Measurements from ENCODE around the gene TMEM179.

Gene TMEM179

DNA sequence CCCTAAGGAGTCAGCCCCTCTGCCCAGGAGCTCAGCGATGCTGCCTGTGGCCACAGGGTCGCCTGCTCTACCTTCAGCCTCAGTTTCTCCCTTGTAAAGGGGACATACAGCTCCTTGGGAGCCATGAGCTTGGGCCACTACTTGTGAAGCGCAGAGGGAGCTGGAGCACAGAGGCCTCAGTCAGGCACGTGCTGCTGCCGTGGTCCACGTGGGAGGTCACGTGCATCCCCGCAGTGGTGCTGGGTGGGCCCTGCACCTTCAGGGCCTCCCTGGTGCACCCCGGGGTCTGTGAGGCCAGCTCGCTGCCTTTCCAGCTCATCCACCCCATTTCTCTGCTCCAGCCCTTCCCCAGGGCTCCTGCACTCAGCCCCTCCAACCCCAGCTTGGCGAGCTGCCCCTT lies 36.0 kb downstream of the TMEM179 start:
- DNase-seq (ENCODE audit: low read depth) = no peak

- DNase-seq (ENCODE audit: low read depth) = no peak
Observed at GRCh38 chr14:104567957-104568225, 36.7 kb downstream of the TMEM179 start.

- DNase-seq (ENCODE audit: low read depth) = no peak
Observed at GRCh38 chr14:104567141-104567956, 37.2 kb downstream of the TMEM179 start.

DNA sequence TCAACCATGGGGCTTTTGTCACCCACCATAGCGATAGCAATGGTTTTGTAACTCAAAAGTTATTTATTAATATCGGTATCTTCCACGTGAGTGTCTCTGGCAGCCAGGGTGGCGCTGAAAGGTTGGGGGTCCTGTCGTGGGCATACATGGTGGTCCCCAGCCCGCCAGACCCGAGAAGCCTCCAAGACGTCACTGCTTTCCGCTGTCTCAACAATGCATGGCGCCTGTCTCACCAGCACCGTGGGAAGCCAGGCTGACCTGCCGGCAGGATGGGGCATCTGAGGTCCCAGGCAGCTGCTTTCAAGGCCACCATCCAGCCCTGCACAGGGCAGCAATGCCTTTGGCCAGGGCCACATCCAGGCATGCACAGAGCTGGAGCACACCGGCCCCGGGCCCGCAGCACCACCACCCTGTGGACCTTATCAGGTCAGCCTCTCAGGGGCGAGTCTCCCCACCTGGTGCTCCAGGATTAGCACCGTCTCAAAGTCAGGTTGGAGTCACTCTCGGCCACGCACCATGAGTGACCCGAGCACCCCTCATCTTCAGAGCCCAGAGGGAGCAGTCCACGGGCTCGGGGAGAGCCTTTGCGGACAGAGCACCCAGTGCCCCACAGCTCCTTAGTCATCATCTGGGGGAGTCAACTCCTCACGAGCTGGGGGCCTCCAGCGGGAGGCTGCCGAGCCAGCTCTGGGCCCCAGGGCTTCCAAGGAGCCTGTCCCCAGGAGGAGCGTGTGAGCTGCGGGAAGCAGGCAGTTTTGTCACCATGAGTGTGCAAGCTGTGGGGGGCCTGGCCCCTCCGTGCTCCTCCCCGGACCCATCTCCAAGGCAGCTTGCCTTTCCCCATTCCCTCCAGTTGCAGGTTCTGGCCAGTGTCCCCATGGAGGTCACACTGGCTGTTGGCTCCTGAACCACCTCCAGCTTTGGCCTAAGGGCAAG lies 39.6 kb downstream of the TMEM179 start:
- DNase-seq (ENCODE audit: low read depth) = no peak

DNA sequence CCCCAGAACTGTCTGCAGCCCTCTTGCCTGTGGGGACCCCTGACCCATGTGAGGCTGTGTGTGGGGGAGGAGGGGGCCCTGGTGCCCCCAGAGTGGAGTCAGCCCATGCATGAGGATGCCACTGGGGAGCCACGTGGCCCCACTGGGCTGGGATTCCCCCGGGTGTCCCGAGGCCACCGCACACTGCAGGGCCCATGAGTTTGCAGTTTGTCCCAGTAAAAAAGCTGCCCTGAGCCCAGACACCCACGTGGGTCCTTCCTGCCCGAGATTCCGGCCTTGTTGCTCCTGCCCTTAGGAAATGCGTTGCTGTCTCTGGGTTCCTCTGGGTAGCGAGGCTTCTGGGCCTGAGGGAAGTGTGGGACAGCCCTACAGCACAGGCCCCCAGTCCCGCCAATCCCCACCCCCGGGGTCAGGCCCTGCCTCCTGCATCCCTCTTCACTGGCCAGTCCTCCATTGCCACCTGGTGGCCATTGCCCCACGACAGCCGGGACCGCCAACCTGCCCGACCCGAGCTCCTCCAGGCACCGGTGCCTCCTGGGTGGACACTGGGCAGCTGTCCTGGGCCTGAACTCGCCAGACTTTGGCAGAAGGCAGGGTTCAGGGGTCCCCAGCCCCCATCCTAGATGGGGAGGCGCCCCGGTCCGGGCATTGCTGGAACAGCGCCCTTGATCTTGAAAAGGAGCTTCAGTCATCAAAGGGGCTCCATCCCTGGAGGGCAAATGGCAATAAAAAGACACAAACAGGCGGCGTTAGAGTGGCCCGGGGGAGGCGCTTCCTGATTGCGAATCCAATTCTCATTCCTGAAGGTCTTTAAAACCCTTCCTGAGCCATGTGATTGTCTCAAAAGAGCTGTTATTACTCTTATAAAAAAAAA lies 40.6 kb downstream of the TMEM179 start:
- no peak for DNase-seq (ENCODE audit: low read depth)

GRCh38 chr14:104563191-104563741 lies 41.3 kb downstream of the TMEM179 start:
- DNase-seq (ENCODE audit: low read depth) = no peak

DNA sequence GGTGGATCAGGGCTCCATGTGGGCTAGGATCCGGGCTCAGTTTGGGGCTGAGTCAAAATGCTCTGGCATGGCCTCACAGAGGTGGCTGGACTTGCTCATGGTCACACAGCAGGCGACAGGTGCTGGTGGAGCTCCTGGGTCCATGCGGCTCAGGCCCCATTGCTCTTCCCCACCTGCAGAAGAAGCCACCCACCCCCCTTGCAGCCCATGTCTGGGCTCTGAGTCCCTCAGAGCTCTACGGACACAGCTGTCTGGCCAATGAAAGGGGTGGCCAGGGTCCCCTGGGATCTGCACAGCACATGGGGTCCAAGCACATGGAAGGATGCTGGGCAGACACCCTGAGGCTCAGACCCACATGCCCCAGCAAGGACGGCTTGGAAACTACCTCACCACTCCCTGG lies 42.0 kb downstream of the TMEM179 start:
- no peak for DNase-seq (ENCODE audit: low read depth)

DNA sequence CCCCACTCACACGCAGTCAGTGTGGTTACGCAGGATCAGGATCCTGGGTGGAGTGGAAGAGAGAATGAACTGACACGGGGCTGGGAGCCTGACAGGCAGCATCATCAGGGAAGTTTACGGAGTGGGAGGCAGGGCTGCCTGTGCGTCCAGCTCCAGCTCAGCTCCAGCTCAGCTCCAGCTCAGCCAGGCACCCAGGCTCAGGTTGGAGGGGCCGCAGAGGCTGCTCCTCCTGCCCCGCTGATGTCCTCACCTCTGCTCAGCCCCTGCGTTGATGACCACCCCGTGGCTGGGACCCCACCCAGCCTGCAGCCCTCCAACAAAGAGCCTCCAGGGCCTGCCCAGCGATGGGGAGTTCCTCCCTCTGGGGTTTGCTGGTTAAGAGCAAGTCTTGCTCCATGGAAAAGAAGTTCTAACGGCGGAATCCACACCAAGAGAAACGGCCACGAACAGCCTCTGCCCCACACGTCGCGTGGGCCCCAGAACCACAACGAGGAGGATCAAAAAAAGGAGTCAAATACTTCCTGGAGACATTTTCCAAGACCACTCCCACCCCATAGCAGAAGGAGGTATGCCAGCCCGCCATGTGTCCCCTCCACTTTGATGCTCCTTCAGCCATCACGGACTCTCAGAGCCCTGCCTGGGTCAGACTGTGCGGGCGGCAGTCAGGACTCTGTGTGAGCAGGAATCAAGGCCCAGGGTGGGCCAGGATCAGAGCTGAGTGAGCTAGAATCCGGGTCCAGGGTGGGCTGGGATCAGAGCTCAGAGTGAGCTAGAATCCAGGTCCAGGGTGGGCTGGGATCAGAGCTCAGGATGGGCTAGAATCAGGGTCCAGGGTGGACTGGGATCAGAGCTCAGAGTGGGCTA lies 42.7 kb downstream of the TMEM179 start:
- no peak for DNase-seq (ENCODE audit: low read depth)

DNA sequence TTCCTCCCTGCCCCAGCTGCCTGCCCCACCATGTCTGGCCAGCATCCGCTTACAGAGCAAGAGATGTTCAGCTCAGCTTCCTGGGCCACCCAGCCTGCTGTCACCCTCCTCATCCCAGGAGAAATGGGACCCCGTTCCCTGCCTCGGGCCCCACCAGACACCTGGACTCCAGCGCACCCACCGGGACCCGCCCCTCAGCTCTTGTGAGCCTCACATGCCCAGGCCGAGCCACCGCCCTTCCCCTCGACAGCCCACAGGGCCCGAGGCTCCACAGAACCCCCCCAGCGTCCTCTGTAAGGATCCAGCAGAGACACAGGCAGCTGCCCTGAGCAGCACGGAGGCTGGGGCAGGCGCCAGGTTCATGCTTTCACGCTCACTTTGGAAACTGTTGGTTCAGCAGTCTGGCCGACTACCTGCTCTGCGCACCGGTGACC lies 43.4 kb downstream of the TMEM179 start:
- no peak for DNase-seq (ENCODE audit: low read depth)

DNA sequence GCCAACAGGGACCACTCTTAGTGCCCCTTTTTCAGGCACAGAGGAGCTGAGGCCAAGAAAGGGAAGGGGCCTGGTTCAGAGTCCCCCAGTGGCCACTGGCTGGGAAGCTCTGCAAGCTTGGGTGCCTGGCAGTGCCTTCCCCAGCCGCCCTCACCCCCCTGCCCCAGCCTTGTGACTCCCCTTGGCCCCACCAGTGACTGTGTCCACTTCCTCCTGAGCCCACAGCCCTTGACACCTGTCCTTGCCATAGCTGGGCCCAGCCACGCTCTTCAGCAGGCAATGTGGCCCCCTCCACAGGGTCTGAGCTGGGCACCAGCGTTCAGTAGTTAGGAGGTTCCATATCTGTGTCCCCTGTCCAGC lies 44.0 kb downstream of the TMEM179 start:
- DNase-seq (ENCODE audit: low read depth) = no peak

- DNase-seq (ENCODE audit: low read depth) = no peak
Observed at GRCh38 chr14:104559804-104560585, 44.6 kb downstream of the TMEM179 start.

- no peak for DNase-seq (ENCODE audit: low read depth)
Observed at GRCh38 chr14:104559028-104559803, 45.4 kb downstream of the TMEM179 start.

GRCh38 chr14:104558231-104559027 lies 46.1 kb downstream of the TMEM179 start:
- DNase-seq (ENCODE audit: low read depth) = no peak

DNA sequence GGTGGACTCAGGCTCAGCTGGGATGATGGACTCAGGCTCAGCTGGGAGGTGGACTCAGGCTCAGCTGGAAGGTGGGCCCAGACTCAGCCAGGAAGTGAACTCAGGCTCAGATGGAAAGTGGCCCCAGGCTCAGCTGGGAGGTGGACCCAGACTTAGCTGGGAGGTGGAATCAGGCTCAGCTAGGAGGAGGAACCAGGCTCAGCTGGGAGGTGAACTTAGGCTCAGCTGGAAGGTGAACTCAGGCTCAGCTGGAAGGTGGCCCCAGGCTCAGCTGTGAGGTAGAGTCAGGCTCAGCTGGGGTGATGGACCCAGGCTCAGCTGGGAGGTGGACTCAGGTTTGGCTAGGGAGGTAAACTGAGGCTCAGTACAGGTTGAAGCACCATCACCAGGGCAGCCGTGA lies 46.8 kb downstream of the TMEM179 start:
- DNase-seq (ENCODE audit: low read depth) = no peak

DNA sequence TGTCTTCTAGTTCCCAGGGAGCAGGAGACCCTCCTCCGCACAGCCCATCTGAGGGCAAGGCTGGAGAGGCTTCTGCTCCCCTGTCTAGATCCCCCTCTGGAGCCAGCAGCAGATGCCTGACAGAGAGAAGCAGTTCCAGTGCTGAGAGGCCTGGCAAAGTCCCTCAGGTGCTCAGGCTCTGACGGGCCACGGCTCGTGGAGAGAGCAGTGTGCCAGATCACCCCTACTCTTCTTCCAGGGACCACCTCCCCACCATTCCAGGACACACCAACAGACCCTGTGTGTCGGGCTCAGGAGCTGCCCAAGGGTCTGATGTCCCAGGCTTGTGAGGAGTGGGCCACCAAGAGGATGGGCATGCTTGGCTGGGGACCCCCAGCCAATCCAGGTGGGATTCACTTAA lies 47.5 kb downstream of the TMEM179 start:
- no peak for DNase-seq (ENCODE audit: low read depth)

- DNase-seq (ENCODE audit: low read depth) = no peak
Observed at GRCh38 chr14:104556256-104557021, 48.1 kb downstream of the TMEM179 start.

DNA sequence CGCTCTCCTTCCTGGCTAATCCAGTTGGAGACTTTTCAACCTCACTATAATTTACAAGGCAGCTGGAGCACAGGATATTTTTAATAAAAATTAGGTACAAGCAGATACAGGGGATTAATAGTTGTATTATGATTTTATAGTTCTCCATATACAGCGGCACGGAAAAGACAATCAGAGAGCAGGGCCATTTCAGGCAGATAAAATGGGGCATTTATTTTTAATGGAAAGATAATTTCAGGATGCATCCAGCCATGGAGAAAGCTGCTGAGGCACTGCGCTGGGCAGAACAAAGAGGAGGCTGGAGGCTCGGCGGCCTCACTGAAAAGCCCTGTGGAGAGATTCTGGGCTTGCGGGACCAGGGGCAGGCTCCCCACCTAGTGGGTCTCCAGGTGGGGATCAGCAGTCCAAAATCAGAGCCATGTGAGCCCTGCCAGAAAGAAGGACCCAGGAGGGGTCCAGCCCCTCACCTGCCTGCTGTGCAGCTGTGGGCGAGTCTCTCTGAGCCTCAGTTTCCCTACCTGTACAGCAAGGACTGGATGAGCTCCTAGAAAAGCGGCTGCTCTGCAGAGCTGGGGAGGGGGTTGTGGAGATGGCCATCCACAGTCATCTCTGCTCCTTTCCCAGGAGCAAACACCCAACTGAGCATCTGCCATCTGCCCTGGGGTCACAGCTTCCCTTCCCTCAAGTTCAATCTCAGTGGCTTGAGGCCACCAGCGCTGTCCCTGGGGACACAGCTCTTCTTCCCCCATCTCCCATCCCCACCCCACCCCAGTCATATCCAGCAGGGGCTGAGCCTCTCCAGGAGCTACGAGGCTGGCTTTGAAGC lies 48.9 kb downstream of the TMEM179 start:
- no peak for DNase-seq (ENCODE audit: low read depth)
